ENCODE results near the gene ARL4D. TPM values are rescaled to one million over a fixed set of nuclear protein-coding genes. Genes with fewer than 3 reads are reported as not detected.

The ARL4D gene
- total and polyA plus RNA-seq, 11 donors: 2.2 to 16.2 (median 4.2) TPM

DNA sequence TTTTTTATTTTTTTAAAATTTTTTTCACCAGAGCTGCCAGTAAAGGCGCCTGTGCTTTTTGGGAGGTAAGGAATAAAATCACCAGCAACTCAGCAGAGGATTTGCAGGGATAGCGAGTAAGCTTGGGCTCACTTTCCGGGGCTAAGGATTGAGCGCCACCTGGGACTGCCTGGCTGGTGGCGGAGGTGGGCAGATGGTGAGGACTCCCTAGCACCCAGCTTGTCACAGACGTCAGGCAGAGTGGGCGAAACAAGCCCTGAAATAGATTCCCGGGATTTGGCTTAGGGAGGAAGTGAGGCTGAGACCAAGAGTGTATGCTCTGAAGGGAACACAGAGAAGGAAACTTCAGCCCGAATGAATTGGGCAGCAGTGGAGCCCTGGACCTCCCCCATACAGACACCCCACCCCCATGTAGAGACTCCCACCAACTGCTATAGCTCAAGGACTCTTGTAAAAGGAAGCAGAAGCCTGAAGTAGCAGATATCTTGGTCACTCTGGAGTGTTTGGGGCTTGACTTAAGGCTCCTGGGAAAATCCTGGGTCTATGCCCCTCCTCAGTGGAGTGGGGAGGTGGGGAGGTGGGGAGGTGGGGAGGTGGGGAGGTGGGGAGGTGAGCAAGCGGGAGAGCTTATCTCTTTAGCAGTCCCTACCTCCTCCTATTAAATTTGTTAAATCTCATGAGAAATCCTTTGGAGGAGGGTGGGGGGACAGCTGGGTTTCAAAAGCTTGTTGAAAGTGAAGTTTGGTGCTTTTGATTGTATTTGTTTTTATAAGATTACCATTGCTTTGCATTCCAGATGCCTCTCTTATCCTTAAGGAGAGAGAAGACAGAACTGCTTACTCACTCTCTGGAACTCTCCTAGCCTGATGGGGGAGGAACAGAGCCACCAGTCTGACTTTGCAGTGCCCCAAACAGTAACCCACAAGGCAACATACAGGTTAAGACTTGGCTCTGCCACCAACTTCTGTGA lies 8.2 kb downstream of the ARL4D start:
- H3K9me3 ChIP-seq: no peaks in the 10 kb centered on the region
- no peak for TF ChIP-seq POLR2A (IDR thresholded peaks at IDR 0.05)
- TF ChIP-seq, protein P1, sequence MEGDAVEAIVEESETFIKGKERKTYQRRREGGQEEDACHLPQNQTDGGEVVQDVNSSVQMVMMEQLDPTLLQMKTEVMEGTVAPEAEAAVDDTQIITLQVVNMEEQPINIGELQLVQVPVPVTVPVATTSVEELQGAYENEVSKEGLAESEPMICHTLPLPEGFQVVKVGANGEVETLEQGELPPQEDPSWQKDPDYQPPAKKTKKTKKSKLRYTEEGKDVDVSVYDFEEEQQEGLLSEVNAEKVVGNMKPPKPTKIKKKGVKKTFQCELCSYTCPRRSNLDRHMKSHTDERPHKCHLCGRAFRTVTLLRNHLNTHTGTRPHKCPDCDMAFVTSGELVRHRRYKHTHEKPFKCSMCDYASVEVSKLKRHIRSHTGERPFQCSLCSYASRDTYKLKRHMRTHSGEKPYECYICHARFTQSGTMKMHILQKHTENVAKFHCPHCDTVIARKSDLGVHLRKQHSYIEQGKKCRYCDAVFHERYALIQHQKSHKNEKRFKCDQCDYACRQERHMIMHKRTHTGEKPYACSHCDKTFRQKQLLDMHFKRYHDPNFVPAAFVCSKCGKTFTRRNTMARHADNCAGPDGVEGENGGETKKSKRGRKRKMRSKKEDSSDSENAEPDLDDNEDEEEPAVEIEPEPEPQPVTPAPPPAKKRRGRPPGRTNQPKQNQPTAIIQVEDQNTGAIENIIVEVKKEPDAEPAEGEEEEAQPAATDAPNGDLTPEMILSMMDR (IDR thresholded peaks at IDR 0.05): no peak
- peaks cover 0 to 28% (median 10%) of the 10 kb centered on the region in 12 donors for H3K4me1 ChIP-seq
- ATAC-seq (peak in 2 of 4 donors; percentile 10 to 35), DNase-seq (no peak)
- H3K4me3 ChIP-seq: no peak overlapping the region
- WGBS, 4 donors: 65 to 66% (median 65%) methylated on average over 10 of the region's 10 CpGs
- peak overlapping the region in 1 of 12 donors; percentile 63 for H3K27ac ChIP-seq
- intact Hi-C loops (cut with DNase I): no loop called here
- H3K27me3 ChIP-seq: no peaks in the 10 kb centered on the region
- no peaks in the 10 kb centered on the region for H3K36me3 ChIP-seq

DNA sequence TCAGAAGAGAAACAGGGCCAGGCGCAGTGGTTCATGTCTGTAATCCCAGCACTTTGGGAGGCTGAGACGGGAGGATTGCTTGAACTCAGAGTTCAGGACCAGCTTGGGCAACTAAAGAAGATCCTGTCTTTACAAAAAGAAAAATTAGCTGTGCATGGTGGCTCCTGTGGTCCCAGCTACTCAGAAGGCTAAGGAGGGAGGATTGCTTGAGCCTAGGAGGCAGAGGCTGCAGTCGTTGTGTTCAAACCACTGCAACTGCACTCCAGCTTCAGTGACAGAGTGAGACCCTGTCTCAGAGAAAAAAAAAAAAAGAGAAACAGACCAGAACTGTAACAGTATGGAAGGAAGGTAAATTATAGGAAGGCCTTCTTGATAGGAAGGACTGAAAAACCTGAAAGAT lies 10.3 kb downstream of the ARL4D start:
- 74 to 91% (median 81%) methylated on average over 3 of the region's 3 CpGs for WGBS, 4 donors

DNA sequence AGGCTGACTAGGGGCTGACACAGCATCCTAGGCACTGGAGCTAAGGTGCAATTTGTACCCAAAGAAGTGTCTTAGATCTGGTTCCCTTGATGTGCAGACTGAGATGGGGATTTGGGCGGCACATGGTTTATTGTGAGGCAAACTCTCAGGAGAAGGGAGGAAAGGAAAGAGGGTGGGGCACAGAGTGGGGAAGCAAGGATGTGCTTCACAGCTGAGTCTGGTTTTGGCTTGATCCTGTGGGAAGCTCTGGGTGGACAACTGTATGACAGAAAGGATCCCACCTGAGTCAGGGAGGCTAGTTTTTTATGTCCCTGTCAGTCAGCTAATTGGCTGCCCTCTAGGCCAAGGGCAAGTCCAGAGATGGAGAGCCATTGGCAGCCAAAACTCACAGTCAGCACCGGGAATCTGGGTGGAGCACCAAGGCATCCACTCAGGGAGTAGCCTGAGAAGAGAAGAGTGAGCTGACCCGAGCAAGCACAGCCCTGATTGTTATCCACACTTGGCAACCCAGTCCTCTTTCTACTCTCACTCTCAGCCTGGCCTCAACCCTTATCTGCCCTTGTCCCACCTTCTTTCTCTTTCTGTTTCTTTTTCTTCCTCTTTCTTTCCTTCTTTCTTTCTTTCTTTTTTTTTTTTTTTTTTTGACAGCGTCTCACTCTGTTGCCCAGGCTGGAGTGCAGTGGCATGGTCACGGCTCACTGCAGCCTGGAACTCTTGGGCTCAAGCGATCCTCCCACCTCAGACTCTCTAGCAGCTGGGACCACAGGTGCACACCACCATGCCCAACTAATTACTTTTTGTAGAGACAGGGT lies 12.0 kb downstream of the ARL4D start:
- TF ChIP-seq, protein P1 (IDR thresholded peaks at IDR 0.05): no peak
- no peak for TF ChIP-seq POLR2A (IDR thresholded peaks at IDR 0.05)
- DNase-seq (peak in 2 of 5 donors; percentile 48 to 50), ATAC-seq (peak; percentile 52 to 85 (median 70))
- Histone ChIP-seq H3K27ac (peak overlapping the region in 5 of 12 donors; percentile 6 to 50 (median 36)), H3K9me3 (no peaks in the 10 kb centered on the region), H3K4me3 (no peak overlapping the region), H3K4me1 (peaks cover 0 to 27% (median 12%) of the 10 kb centered on the region in 12 donors), H3K36me3 (no peaks in the 10 kb centered on the region), H3K27me3 (no peaks in the 10 kb centered on the region)
- 45 to 58% (median 51%) methylated on average over 6 of the region's 6 CpGs for WGBS, 4 donors
- intact Hi-C loops (cut with DNase I): no loop called here

More for the DNA sequence above, 10.3 kb downstream of the ARL4D start:
- H3K27ac ChIP-seq: no peak overlapping the region
- peaks cover 0 to 27% (median 12%) of the 10 kb centered on the region in 12 donors for H3K4me1 ChIP-seq
- H3K36me3 ChIP-seq: no peaks in the 10 kb centered on the region
- no peak for TF ChIP-seq POLR2A (IDR thresholded peaks at IDR 0.05)
- TF ChIP-seq, protein P1 (IDR thresholded peaks at IDR 0.05): no peak
- intact Hi-C loops (cut with DNase I): no loop called here
- no peak overlapping the region for H3K4me3 ChIP-seq
- H3K9me3 ChIP-seq: no peaks in the 10 kb centered on the region
- ATAC-seq (no peak), DNase-seq (no peak)
- no peaks in the 10 kb centered on the region for H3K27me3 ChIP-seq

DNA sequence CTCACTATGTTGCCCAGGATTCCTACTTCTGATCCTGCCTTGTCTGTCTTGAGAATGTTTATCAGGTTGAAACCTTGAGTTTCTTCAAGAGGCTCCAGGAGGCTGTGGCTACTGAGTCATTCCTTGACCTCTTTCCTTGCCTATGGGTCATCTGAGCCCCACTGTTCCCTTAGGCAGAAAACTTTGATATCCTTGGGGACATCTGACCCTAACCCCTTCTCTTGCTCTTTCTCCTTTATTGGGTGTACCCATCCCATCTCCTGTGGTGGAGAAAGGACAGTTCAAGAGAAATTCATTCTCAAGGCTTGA lies 12.5 kb downstream of the ARL4D start:
- intact Hi-C loops (cut with DNase I): no loop called here
- DNase-seq (no peak), ATAC-seq (no peak)
- Histone ChIP-seq H3K27me3 (no peaks in the 10 kb centered on the region), H3K4me3 (no peak overlapping the region), H3K9me3 (no peaks in the 10 kb centered on the region), H3K36me3 (no peaks in the 10 kb centered on the region), H3K27ac (peak overlapping the region in 6 of 12 donors; percentile 6 to 50 (median 27)), H3K4me1 (peaks cover 0 to 27% (median 12%) of the 10 kb centered on the region in 12 donors)
- TF ChIP-seq POLR2A (IDR thresholded peaks at IDR 0.05): no peak
- TF ChIP-seq, protein P1 (IDR thresholded peaks at IDR 0.05): no peak

All from heart left ventricle (tissue), 16 donors.